Activated CD4-positive, alpha-beta memory T cell treated with anti-CD3 and anti-CD28 coated beads, Interleukin-2, amount 10 ng/mL, durations not matched to agents 7 days and 5 days (primary cell): ENCODE measurements around the gene KIF9. TPM values are rescaled to one million over a fixed set of nuclear protein-coding genes. Genes with fewer than 3 reads are reported as not detected.
"Not testable (repeated sequence)": the region's sequence is repeated elsewhere in the genome, so short reads cannot be mapped to it uniquely, and the experiment has no call there.

Experiments used
- CTCF ChIA-PET: fragments of 350-600 bp; sonication (Branson Sonifier 250); formaldehyde crosslinking; loops from one replicate; lab custom pipeline; 2021; ENCODE audit warnings: antibody characterized with exemption, inconsistent platforms; lab: Charles Lee
- POLR2A ChIA-PET: fragments of 350-600 bp; sonication (Branson Sonifier 250); formaldehyde crosslinking; loops from one replicate; lab custom pipeline; 2021; ENCODE audit warnings: antibody characterized with exemption; lab: Charles Lee
- DNase-seq: peaks from one replicate; pipeline ENCODE4 v3.0.0-alpha.2; 2020
- H3K27ac Mint-ChIP-seq: one replicate; pipeline ENCODE4 v1.8.0; 2021; ENCODE audit warnings: mild to moderate bottlenecking, mixed read lengths
- H3K27me3 Mint-ChIP-seq: one replicate; pipeline ENCODE4 v1.8.0; 2021; ENCODE audit warnings: mixed read lengths
- H3K36me3 Mint-ChIP-seq: one replicate; pipeline ENCODE4 v1.8.0; 2021; ENCODE audit warnings: low read depth, mixed read lengths
- H3K4me1 Mint-ChIP-seq: one replicate; pipeline ENCODE4 v1.8.0; 2021; ENCODE audit warnings: mixed read lengths
- H3K4me3 Mint-ChIP-seq: one replicate; pipeline ENCODE4 v1.8.0; 2021; ENCODE audit warnings: mild to moderate bottlenecking, mixed read lengths
- H3K9me3 Mint-ChIP-seq: one replicate; pipeline ENCODE4 v1.8.0; 2021; ENCODE audit warnings: mixed read lengths
- total RNA-seq, 2 experiments: library from RNA; stranded (reverse); gene quantifications; one replicate each; pipeline ENCODE4 v1.2.3, GENCODE V29; 2021

The KIF9 gene, protein sequence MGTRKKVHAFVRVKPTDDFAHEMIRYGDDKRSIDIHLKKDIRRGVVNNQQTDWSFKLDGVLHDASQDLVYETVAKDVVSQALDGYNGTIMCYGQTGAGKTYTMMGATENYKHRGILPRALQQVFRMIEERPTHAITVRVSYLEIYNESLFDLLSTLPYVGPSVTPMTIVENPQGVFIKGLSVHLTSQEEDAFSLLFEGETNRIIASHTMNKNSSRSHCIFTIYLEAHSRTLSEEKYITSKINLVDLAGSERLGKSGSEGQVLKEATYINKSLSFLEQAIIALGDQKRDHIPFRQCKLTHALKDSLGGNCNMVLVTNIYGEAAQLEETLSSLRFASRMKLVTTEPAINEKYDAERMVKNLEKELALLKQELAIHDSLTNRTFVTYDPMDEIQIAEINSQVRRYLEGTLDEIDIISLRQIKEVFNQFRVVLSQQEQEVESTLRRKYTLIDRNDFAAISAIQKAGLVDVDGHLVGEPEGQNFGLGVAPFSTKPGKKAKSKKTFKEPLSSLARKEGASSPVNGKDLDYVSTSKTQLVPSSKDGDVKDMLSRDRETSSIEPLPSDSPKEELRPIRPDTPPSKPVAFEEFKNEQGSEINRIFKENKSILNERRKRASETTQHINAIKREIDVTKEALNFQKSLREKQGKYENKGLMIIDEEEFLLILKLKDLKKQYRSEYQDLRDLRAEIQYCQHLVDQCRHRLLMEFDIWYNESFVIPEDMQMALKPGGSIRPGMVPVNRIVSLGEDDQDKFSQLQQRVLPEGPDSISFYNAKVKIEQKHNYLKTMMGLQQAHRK
- total RNA-seq = 1 to 10 TPM; 3.1 to 3.4 TPM

DNA sequence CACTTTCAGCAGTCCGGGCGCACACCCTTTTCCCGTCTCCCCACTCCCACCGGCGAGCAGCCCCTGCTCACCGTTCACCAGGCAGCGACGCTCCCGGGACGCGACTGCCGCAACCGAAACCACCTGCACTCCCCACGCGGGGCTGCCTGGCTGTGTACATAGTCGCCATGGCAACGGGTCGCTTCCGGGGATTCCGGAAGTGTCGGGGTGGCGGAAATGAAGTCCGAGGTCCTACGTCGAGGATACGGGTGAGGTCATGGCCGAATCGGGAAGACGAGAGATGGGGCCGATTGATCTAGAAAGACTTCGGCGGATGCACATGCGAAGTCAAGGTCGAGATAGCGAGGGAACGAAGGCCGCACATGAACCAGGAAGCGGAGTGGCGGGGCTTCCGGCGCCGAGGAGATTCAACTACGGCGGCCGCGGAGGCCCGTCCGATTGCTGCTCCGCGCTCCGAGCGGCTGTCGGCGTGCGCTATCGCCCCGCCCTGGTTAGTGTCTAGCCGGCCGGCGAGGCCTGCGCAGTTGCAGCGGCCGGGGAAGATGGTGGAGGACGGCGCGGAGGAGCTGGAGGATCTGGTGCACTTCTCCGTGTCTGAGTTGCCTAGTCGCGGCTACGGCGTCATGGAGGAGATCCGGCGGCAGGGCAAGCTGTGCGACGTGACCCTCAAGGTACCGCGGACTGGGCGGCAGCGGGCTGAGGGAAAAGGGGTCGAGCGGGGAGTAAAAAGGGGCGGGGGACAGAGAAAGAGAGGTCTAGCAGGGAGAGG lies at the start of gene KIF9, which contains the start of gene KLHL18:
KIF9 (minus strand) TSS at position 376 of the 769 bp plus-strand sequence. CDS start 5,425 bp downstream, outside the sequence.
KLHL18 (plus strand) TSS at position 521 of the 769 bp plus-strand sequence; CDS start at position 543, 22 bp downstream.
- H3K27me3 Mint-ChIP-seq = no peaks in the 10 kb centered on the region
- H3K4me1 Mint-ChIP-seq = peaks cover 33% of the 10 kb centered on the region
- no peaks in the 10 kb centered on the region for H3K9me3 Mint-ChIP-seq
- peak; percentile 96 for DNase-seq
- POLR2A ChIA-PET = interaction anchor here (0.7 to 2.5 kb wide), 8 partner anchors 12 to 303 kb away, joined by 3 to 16 read pairs (median 4); partner anchors contain the start of genes NBEAL2, PTPN23 and SETD2
- peak within 1 kb of the TSS; percentile 95 for H3K27ac Mint-ChIP-seq
- peak within 1 kb of the TSS; percentile 98 for H3K4me3 Mint-ChIP-seq
- CTCF ChIA-PET = interaction anchor here (0.9 to 2.5 kb wide), 3 partner anchors 9 to 118 kb away, joined by 4 to 7 read pairs (median 4); no protein-coding TSS in a partner anchor
- H3K36me3 Mint-ChIP-seq = peaks cover 13% of the 10 kb centered on the region

DNA sequence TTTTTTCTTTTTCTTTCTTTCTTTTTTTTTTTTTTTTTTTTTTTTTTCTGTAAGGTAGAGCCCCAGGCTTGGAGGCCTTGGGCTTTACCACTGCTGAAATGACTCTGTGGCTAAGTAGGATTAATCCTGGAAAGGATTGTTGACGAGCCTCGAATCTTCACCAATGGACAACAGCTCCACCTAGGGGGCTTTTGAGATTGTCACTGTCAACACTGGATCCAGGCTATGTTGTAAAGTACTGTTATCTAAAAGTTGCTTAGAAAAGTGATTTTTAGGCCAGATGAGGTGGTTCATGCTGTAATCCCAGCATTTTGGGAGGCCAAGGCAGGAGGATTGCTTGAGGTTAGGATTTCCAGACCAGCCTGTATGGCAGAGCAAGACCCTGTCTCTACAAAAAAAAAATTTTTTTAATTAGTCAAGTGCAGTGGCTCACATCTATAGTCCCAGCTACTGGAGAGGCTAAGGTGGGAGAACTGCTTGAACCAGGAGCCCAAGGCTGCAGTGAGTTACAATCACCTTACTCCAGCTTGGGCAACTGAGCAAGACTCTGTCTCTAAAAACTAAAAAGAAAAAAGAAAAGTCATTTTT lies 41.8 kb upstream of the KIF9 start:
- no peaks in the 10 kb centered on the region for H3K9me3 Mint-ChIP-seq
- no peak overlapping the region for H3K4me3 Mint-ChIP-seq
- no peaks in the 10 kb centered on the region for H3K27me3 Mint-ChIP-seq
- ChIA-PET CTCF (interaction anchor here (0.6 to 1.9 kb wide), 21 partner anchors 8 to 614 kb away, joined by 3 to 16 read pairs (median 3); partner anchors contain the start of genes KLHL18, MYL3 and SETD2), POLR2A (interaction anchor here (1.0 to 1.4 kb wide), 3 partner anchors 8 to 43 kb away, joined by 3 to 5 read pairs (median 4); no protein-coding TSS in a partner anchor)
- peaks cover 8% of the 10 kb centered on the region for H3K4me1 Mint-ChIP-seq
- DNase-seq = peak; percentile 56
- H3K27ac Mint-ChIP-seq = no peak overlapping the region
- peaks cover 23% of the 10 kb centered on the region for H3K36me3 Mint-ChIP-seq

DNA sequence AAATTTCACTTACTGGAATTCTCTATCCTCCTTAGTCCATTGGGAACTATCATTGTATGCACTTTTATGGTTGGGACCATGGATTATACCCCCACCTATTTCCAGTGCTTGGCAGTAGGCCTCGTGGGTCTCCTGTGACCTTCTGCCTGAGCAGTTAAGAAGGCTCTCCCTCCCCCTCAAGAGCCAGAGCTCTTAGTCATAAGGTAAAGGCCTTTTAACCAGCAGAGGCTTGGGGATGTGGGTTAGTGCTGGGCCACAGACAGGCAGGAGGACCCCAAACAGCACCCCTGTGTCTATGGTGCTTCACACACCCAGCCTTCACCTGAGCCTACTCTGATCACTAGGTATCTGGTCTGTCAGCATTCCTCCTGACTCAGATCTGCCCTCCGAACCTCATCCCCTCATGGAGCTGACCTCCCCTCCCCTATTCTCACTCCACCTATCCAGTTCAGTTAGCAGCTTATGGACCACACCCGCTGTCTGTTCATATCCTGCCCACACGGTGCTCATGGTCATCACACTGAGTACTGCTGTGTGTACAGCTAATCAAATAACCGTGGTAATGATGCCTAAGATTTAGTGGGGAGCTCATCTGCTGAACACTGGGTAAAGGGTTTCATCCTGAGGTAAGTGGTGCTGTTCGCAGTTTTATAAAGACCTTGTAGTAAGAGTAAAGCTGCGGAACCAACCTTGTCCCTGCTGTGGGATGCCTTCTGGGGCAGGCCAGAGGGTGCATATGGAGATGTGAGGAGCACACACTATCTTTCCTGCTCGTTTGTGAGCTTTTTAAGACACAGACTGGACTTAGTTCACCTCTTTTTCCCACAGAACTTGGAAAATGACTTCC lies 41.1 kb upstream of the KIF9 start:
- no peak for DNase-seq

DNA sequence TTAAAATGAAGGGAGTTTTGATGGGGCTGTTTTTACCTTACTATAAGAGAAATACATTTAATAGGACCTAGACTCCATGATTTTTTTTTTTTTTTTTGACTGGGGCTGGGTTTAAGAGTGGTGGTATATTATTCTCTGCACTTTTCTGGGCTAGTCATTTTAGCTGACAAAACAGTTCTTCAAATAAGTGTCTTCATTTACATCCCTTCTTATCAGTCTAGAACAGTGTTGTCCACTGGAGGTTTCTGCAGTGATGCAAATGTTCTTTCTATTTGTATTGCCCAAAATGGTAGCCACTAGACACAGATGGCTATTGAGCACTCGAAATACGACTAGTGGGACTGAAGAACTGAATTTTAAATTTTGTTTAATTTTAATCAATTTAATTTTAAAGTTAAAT lies 37.4 kb upstream of the KIF9 start:
- POLR2A ChIA-PET = interaction anchor here (0.6 kb wide), 1 partner anchor 276 kb away, joined by 6 read pairs; no protein-coding TSS in a partner anchor
- no peaks in the 10 kb centered on the region for H3K27me3 Mint-ChIP-seq
- CTCF ChIA-PET = no interaction called here
- H3K36me3 Mint-ChIP-seq = peaks cover 16% of the 10 kb centered on the region
- no peak for DNase-seq
- H3K4me1 Mint-ChIP-seq = peaks cover 8% of the 10 kb centered on the region
- no peak overlapping the region for H3K4me3 Mint-ChIP-seq
- H3K27ac Mint-ChIP-seq = no peak overlapping the region
- no peaks in the 10 kb centered on the region for H3K9me3 Mint-ChIP-seq

More for the DNA sequence above, 41.1 kb upstream of the KIF9 start:
- ChIA-PET CTCF (interaction anchor here (0.6 to 1.9 kb wide), 22 partner anchors 9 to 613 kb away, joined by 3 to 16 read pairs (median 3); partner anchors contain the start of genes KLHL18 and SETD2), POLR2A (interaction anchor here (1.0 to 1.4 kb wide), 3 partner anchors 9 to 42 kb away, joined by 3 to 5 read pairs (median 4); no protein-coding TSS in a partner anchor)
- Mint-ChIP-seq H3K27me3 (no peaks in the 10 kb centered on the region), H3K9me3 (no peaks in the 10 kb centered on the region), H3K4me3 (no peak overlapping the region), H3K4me1 (peaks cover 8% of the 10 kb centered on the region), H3K27ac (peak overlapping the region; percentile 58), H3K36me3 (peaks cover 22% of the 10 kb centered on the region)

DNA sequence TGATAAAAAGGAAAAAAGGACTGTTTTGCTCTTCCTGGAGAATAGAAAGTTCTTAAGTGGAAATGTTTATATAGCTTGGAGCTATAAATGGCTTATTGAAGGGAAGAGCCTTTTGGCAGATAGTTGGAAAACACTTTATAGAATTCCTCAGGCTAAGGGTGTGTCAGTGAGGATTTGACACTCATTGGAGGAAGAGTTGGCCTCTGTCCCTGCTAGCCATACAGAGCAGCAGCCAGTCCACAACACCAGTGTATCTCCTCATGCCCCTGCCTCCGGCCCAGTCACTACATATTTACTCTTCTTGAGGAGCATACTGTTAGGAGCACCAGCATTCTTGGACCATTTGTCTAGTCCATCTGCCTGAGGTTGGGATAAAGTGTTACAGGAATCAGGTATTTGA lies 36.3 kb upstream of the KIF9 start:
- peaks cover 7% of the 10 kb centered on the region for H3K4me1 Mint-ChIP-seq
- H3K9me3 Mint-ChIP-seq = no peaks in the 10 kb centered on the region
- POLR2A ChIA-PET = no interaction called here
- no peak overlapping the region for H3K4me3 Mint-ChIP-seq
- H3K36me3 Mint-ChIP-seq = peaks cover 15% of the 10 kb centered on the region
- H3K27ac Mint-ChIP-seq = no peak overlapping the region
- DNase-seq = no peak
- no peaks in the 10 kb centered on the region for H3K27me3 Mint-ChIP-seq
- CTCF ChIA-PET = no interaction called here

DNA sequence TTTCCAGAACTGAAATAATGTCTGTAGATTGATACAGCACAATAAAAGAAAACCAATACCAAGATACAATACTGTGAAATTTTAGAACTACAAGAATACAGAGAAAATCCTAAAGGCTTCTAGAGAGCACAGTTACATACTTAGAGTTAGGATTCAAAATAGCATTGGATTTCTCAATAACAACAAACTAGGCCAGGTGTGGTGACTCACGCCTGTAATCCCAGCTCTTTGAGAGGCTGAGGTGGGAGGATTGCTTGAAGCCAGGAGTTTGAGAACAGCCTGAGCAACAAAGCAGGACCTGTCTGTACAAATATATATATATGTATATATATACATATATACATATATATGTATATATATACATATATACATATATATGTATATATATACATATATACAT lies 33.6 kb upstream of the KIF9 start:
- H3K4me1 Mint-ChIP-seq, H3K4me3 Mint-ChIP-seq, POLR2A ChIA-PET, DNase-seq, H3K36me3 Mint-ChIP-seq, H3K27me3 Mint-ChIP-seq, H3K27ac Mint-ChIP-seq, H3K9me3 Mint-ChIP-seq: not testable (repeated sequence)
- CTCF ChIA-PET = interaction anchor here (2.6 kb wide), 1 partner anchor 8 kb away, joined by 16 read pairs; no protein-coding TSS in a partner anchor

DNA sequence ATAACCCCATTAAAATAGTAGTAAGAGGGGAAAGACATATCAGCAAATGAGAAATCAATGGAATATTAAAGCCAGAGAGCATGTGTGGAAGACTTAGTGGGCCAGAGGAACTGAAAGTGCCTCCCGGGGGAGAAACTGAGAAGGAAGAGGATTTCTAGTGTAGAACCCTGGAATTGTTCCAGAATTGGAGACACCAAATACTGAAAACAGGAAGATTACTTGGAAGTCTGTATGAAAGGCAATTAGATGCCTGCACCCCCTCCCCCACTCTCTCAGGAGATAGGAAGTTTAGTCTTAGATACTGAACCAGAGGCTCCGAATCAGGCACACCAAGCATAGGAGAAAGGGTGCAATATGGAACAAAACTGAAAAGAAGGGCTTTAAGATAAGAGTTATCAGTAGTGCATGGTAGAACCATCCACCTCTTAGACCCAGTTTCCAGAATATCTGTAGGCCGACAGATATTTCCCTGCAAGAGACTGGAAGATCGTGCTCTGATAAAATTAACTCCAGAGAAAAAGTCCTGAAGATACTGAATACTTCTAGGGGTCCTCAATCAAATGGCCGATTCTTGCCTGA lies 32.6 kb upstream of the KIF9 start:
- peaks cover 3% of the 10 kb centered on the region for H3K36me3 Mint-ChIP-seq
- DNase-seq = no peak
- no peaks in the 10 kb centered on the region for H3K27me3 Mint-ChIP-seq
- no peak overlapping the region for H3K4me3 Mint-ChIP-seq
- POLR2A ChIA-PET = no interaction called here
- no peak overlapping the region for H3K27ac Mint-ChIP-seq
- no peaks in the 10 kb centered on the region for H3K9me3 Mint-ChIP-seq
- CTCF ChIA-PET = interaction anchor here (2.6 kb wide), 1 partner anchor 9 kb away, joined by 16 read pairs; no protein-coding TSS in a partner anchor
- peaks cover 4% of the 10 kb centered on the region for H3K4me1 Mint-ChIP-seq

DNA sequence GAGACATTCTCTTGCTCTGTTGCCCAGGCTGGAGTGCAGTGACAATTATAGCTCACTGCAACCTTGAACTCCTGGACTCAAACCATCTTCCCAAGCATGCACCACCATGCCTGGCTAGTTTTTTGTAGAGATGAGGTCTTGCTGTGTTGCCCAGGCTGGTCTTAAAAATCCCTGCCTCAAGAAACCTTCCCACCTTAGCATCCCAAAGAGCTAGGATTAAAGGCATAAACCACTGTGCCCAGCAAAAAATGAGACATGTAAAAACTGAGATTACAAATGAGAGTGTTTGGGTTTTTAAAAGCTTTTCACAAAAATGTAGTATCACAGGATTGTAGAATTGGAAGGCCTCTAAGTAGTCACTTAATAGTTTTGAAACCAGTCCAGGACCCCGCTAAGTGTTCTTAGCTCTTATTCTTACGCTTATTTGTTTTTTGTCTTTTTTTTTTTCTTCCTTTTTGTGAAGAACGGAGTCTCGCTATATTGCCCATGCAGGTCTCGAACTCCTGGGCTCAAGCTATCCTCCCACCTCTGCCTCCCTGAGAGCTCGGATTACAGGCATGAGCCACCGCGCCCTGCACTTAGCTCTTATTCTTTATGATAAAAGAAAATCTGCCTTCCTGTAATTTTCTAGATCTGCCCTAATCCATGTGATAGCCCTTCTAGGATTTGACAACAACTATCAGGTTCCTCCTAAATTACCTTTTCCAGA lies 31.6 kb upstream of the KIF9 start:
- POLR2A ChIA-PET = no interaction called here
- H3K36me3 Mint-ChIP-seq = peaks cover 6% of the 10 kb centered on the region
- H3K9me3 Mint-ChIP-seq = no peaks in the 10 kb centered on the region
- DNase-seq = no peak
- CTCF ChIA-PET = interaction anchor here (1.0 to 2.6 kb wide), 2 partner anchors 10 to 19 kb away, joined by 4 to 16 read pairs; no protein-coding TSS in a partner anchor
- no peak overlapping the region for H3K4me3 Mint-ChIP-seq
- H3K27ac Mint-ChIP-seq = no peak overlapping the region
- no peaks in the 10 kb centered on the region for H3K27me3 Mint-ChIP-seq
- H3K4me1 Mint-ChIP-seq = peaks cover 4% of the 10 kb centered on the region

DNA sequence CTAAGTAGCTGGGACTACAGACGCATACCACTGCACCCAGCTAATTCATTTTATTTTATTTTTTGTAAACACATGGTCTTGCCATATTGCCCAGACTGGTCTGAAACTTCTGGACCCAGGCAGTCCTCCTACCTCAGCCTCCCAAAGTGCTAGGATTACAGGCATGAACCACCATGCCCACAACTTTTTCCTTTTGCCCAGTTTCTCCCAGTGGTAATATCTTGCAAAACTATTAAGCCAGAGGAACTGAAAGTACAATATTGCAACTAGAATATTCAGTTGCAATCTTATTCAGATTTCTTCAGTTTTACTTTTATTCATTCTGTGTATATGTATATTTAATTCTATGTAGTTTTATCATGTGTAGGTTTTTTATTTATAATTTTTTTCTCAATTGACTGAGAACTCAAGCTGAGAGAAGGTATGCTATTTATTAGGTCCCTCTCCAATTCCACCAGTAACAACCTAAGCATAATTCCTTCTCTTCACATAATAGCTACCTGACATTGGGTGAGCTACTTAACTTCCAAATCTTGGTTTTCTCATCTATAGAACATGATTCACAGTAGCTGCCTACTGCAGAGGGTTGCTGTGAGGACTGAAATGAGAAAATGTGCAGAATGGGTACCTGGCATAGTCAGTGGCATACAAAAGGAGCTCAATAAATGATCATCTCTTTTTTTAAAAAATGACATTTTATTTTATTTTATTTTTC lies 30.9 kb upstream of the KIF9 start:
- CTCF ChIA-PET = interaction anchor here (1.0 to 2.6 kb wide), 2 partner anchors 10 to 19 kb away, joined by 4 to 16 read pairs; no protein-coding TSS in a partner anchor

DNA sequence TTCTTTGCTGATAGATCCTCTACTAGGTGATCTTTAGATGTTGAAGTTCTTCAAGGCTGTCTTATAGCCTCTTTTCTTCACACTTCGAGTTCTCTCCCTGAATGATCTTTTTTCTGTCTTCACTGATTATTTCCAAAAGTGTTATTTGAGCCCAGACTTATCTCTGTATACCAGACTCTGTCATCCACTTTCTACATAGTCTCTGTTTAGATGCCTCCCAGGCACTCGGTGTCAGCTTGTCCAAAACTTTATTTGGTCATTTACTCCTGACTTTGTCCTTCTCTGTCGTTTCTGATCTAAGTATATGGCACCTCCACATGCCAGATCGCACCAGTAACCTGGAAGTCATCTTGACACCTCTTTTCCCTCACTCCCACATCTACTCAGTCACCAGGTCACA lies 27.8 kb upstream of the KIF9 start:
- Mint-ChIP-seq H3K27me3 (no peaks in the 10 kb centered on the region), H3K27ac (no peak overlapping the region), H3K9me3 (no peaks in the 10 kb centered on the region), H3K4me3 (no peak overlapping the region), H3K4me1 (peaks cover 4% of the 10 kb centered on the region), H3K36me3 (peaks cover 15% of the 10 kb centered on the region)
- DNase-seq = no peak
- CTCF ChIA-PET = no interaction called here
- POLR2A ChIA-PET = interaction anchor here (0.6 kb wide), 1 partner anchor 35 kb away, joined by 3 read pairs; no protein-coding TSS in a partner anchor

More for the DNA sequence above, 30.9 kb upstream of the KIF9 start:
- Mint-ChIP-seq H3K4me1 (peaks cover 4% of the 10 kb centered on the region), H3K9me3 (no peaks in the 10 kb centered on the region), H3K27ac (no peak overlapping the region), H3K27me3 (no peaks in the 10 kb centered on the region), H3K4me3 (no peak overlapping the region), H3K36me3 (peaks cover 10% of the 10 kb centered on the region)
- no peak for DNase-seq
- POLR2A ChIA-PET = no interaction called here
